C4-2B (cell line): Measurements from ENCODE around the gene NSL1.

Source experiments
- ZFX ChIP-seq: fragments of 450-650 bp; IDR thresholded peaks from 2 replicates; pipeline ENCODE4 v1.6.1; 2017
- TF ChIP-seq, protein P1 (sequence below): fragments of 450-650 bp; conservative IDR thresholded peaks from 2 replicates; pipeline ENCODE4 v1.5.1; 2017; ENCODE audit warnings: mild to moderate bottlenecking

DNA sequence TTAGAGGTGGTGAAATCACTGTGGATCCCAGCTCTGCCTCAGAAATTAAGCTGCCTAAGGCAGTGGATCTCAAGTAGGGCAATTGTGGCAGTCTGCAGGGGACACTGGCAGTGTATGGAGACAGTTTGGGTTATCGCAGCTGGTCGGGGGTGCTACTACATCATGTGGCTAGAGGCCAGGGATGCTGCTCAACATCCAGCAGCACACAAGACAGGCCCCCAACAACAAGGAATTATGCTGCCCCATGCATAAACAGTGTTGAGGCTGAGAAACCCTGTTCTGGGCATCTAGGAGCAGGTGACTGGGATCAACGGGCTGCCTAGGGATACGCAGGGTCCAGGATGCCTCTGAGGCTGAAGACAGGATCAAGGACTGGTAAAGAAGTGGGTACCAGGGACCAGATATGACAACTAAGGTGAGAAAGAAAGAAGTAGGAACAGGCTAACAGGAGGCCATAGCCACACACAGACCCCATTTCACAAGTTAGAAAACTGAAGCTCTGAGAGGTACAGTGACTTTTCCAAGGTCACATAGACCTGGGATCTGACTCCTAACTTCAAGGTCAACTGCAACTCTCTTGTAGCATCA, 100.7 kb downstream of the NSL1 start:
- TF ChIP-seq, protein P1, sequence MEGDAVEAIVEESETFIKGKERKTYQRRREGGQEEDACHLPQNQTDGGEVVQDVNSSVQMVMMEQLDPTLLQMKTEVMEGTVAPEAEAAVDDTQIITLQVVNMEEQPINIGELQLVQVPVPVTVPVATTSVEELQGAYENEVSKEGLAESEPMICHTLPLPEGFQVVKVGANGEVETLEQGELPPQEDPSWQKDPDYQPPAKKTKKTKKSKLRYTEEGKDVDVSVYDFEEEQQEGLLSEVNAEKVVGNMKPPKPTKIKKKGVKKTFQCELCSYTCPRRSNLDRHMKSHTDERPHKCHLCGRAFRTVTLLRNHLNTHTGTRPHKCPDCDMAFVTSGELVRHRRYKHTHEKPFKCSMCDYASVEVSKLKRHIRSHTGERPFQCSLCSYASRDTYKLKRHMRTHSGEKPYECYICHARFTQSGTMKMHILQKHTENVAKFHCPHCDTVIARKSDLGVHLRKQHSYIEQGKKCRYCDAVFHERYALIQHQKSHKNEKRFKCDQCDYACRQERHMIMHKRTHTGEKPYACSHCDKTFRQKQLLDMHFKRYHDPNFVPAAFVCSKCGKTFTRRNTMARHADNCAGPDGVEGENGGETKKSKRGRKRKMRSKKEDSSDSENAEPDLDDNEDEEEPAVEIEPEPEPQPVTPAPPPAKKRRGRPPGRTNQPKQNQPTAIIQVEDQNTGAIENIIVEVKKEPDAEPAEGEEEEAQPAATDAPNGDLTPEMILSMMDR: no peak
- no peak for TF ChIP-seq ZFX
